Iris pigment epithelial cell (primary cell): Measurements from ENCODE around the gene ALDH3B1.

Source experiments
- DNase-seq: peaks from one replicate; pipeline ENCODE4 v3.0.0-alpha.2; 2011; ENCODE audit warnings: low read depth

The ALDH3B1 gene

GRCh38 chr11:68031144-68031464, 21.0 kb downstream of the ALDH3B1 start:
- no peak for DNase-seq

- no peak for DNase-seq
These were observed 21.9 kb downstream of the ALDH3B1 start for GRCh38 chr11:68032003-68032402.

GRCh38 chr11:68032997-68033707, 23.0 kb downstream of the ALDH3B1 start:
- DNase-seq = no peak

- DNase-seq = no peak
These were observed 23.6 kb downstream of the ALDH3B1 start for GRCh38 chr11:68033708-68034045.

- no peak for DNase-seq
These were observed 25.2 kb downstream of the ALDH3B1 start for GRCh38 chr11:68035266-68035876.

GRCh38 chr11:68036141-68036716, 26.1 kb downstream of the ALDH3B1 start:
- DNase-seq = no peak

- DNase-seq = no peak
These were observed 26.7 kb downstream of the ALDH3B1 start for GRCh38 chr11:68036717-68037239.

GRCh38 chr11:68037411-68038225, 27.5 kb downstream of the ALDH3B1 start:
- no peak for DNase-seq

- DNase-seq = no peak
These were observed 28.1 kb downstream of the ALDH3B1 start for GRCh38 chr11:68038226-68038717.

GRCh38 chr11:68038718-68039525, 28.8 kb downstream of the ALDH3B1 start, which contains the start of gene TCIRG1:
Gene TCIRG1 (plus strand): TSS chr11:68039025. CDS start chr11:68041272, 2,247 bp downstream.
- peak; percentile 74 for DNase-seq

GRCh38 chr11:68039526-68040086, 29.5 kb downstream of the ALDH3B1 start:
- no peak for DNase-seq

GRCh38 chr11:68040101-68040956, 30.2 kb downstream of the ALDH3B1 start:
- DNase-seq = peak; percentile 72

- DNase-seq = no peak
These were observed 30.9 kb downstream of the ALDH3B1 start for GRCh38 chr11:68040957-68041591.

GRCh38 chr11:68041617-68042218, 31.6 kb downstream of the ALDH3B1 start:
- no peak for DNase-seq

- DNase-seq = no peak
These were observed 32.3 kb downstream of the ALDH3B1 start for GRCh38 chr11:68042219-68043028.

- DNase-seq = no peak
These were observed 32.9 kb downstream of the ALDH3B1 start for GRCh38 chr11:68043029-68043348.

GRCh38 chr11:68043349-68044144, 33.4 kb downstream of the ALDH3B1 start:
- peak; percentile 78 for DNase-seq
